CD4-positive, alpha-beta T cell (primary cell): ENCODE results near the gene IL20RA. TPM values are rescaled to one million over a fixed set of nuclear protein-coding genes. Genes with fewer than 3 reads are reported as not detected.
"Not testable (repeated sequence)": the region's sequence is repeated elsewhere in the genome, so short reads cannot be mapped to it uniquely, and the experiment has no call there.

Experiments used
- ATAC-seq: fragments of 200-7000 bp; cut with Tn5 transposase; one replicate; pipeline ENCODE4 v1.10.0; 2022; ENCODE audit warnings: mild to moderate bottlenecking; ENCODE audit not compliant: poor library complexity
- CTCF ChIA-PET: fragments of 350-600 bp; sonication (Branson Sonifier 250); formaldehyde crosslinking; loops from one replicate; lab custom pipeline; 2021; ENCODE audit warnings: antibody characterized with exemption, inconsistent platforms; lab: Charles Lee
- POLR2A ChIA-PET: fragments of 350-600 bp; sonication (Branson Sonifier 250); formaldehyde crosslinking; loops from one replicate; lab custom pipeline; 2021; ENCODE audit warnings: antibody characterized with exemption, inconsistent platforms; lab: Charles Lee
- DNase-seq, 14 experiments: peaks; one replicate each; pipeline ENCODE4 v3.0.0-alpha.2; 2013 to 2020; ENCODE audit warnings: mixed read lengths in 2 of 14
- H3K27ac ChIP-seq, 2 donors: one replicate each; pipeline versions ENCODE4 v1.5.1 to v1.7.0; 2013; ENCODE audit warnings: low read length in 2 of 2, low read depth in 1 of 2, mild to moderate bottlenecking in 1 of 2
- H3K27me3 ChIP-seq, 2 experiments: 1 replicate in 1 of 2; 2 replicates in 1 of 2; pipeline versions ENCODE4 v1.6.1 to v1.7.0; 2013; ENCODE audit warnings: low read length in 2 of 2, control low read depth in 1 of 2, mild to moderate bottlenecking in 1 of 2, moderate library complexity in 1 of 2; ENCODE audit not compliant: insufficient read depth in 2 of 2, control insufficient read depth in 1 of 2
- H3K36me3 ChIP-seq: one replicate; pipeline ENCODE4 v1.6.1; 2013; ENCODE audit warnings: low read length, control low read depth; ENCODE audit not compliant: insufficient read depth
- H3K4me1 ChIP-seq: one replicate; pipeline ENCODE4 v1.6.1; 2013; ENCODE audit warnings: low read length, control low read depth; ENCODE audit not compliant: insufficient read depth
- H3K4me3 ChIP-seq: one replicate; pipeline ENCODE4 v1.5.1; 2013; ENCODE audit warnings: mild to moderate bottlenecking, low read length, moderate library complexity
- H3K9me3 ChIP-seq, 2 experiments: 1 replicate in 1 of 2; 2 replicates in 1 of 2; pipeline versions ENCODE4 v1.6.1 to v1.7.0; 2013; ENCODE audit warnings: low read length in 2 of 2, mild to moderate bottlenecking in 2 of 2, control low read depth in 1 of 2, moderate library complexity in 1 of 2; ENCODE audit not compliant: control insufficient read depth in 1 of 2, insufficient read depth in 1 of 2
- H3K27ac Mint-ChIP-seq: one replicate; pipeline ENCODE4 v1.8.0; 2020; ENCODE audit warnings: mixed read lengths
- H3K27me3 Mint-ChIP-seq: one replicate; pipeline ENCODE4 v1.8.0; 2021; ENCODE audit warnings: mixed read lengths
- H3K36me3 Mint-ChIP-seq: one replicate; pipeline ENCODE4 v1.8.0; 2021; ENCODE audit warnings: low read depth, mixed read lengths
- H3K4me1 Mint-ChIP-seq: one replicate; pipeline ENCODE4 v1.8.0; 2021; ENCODE audit warnings: low read depth, mixed read lengths
- H3K4me3 Mint-ChIP-seq: one replicate; pipeline ENCODE4 v1.8.0; 2020; ENCODE audit warnings: mild to moderate bottlenecking, mixed read lengths
- H3K9me3 Mint-ChIP-seq: one replicate; pipeline ENCODE4 v1.8.0; 2020; ENCODE audit warnings: mixed read lengths
- CTCF ChIP-seq: fragments of 200-600 bp; IDR thresholded peaks from one replicate; pipeline ENCODE4 v1.8.0; 2022; ENCODE audit warnings: antibody characterized with exemption, mild to moderate bottlenecking
- intact Hi-C, 2 experiments: fragments of 100-400 bp; cut with DNase I in 1 of 2; cut with micrococcal nuclease in 1 of 2; formaldehyde crosslinking; loops; one replicate each; pipeline versions ENCODE4 v1.15.1 to v1.9.0; 2023 to 2025; cut with DNase I, micrococcal nuclease
- total RNA-seq, 174 experiments: library from RNA in 2 of 174; stranded (reverse) in 2 of 174; gene quantifications; one replicate each; pipeline ENCODE4 v1.2.3 and lab custom pipeline; 2021 to 2026

Gene IL20RA
- total RNA-seq, 2 experiments from 2014 or later = not detected

GRCh38 chr6:137081997-137082396, 37.2 kb upstream of the IL20RA start:
- Histone ChIP-seq H3K27ac (no peak overlapping the region), H3K27me3 (peaks cover 0 to 6% of the 10 kb centered on the region in 2 experiments), H3K4me1 (no peaks in the 10 kb centered on the region), H3K36me3 (no peaks in the 10 kb centered on the region), H3K9me3 (no peaks in the 10 kb centered on the region), H3K4me3 (no peak overlapping the region)
- H3K9me3 Mint-ChIP-seq = no peaks in the 10 kb centered on the region
- no peaks in the 10 kb centered on the region for H3K36me3 Mint-ChIP-seq
- CTCF ChIA-PET = no interaction called here
- intact Hi-C loops = no loop called here
- POLR2A ChIA-PET = no interaction called here
- peaks cover 16% of the 10 kb centered on the region for H3K27me3 Mint-ChIP-seq
- ATAC-seq = no peak
- no peak overlapping the region for H3K27ac Mint-ChIP-seq
- no peaks in the 10 kb centered on the region for H3K4me1 Mint-ChIP-seq
- no peak for TF ChIP-seq CTCF
- no peak overlapping the region for H3K4me3 Mint-ChIP-seq
- no peak for DNase-seq

- POLR2A ChIA-PET = no interaction called here
- no peak overlapping the region for H3K4me3 Mint-ChIP-seq
Observed at GRCh38 chr6:137080711-137081110, 35.9 kb upstream of the IL20RA start.

GRCh38 chr6:137076277-137077068, 31.7 kb upstream of the IL20RA start:
- H3K4me3 ChIP-seq = no peak overlapping the region
- peak; percentile 69 for TF ChIP-seq CTCF
- no peak overlapping the region for H3K27ac ChIP-seq
- DNase-seq (peak; percentile 11 to 76 (median 32)), ATAC-seq (peak; percentile 72)
- no peak overlapping the region for H3K27ac Mint-ChIP-seq
- intact Hi-C loops = loop anchor here (1.0 to 5.0 kb wide), 3 partner anchors 236 to 565 kb away; no protein-coding TSS in a partner anchor
- H3K9me3 Mint-ChIP-seq = no peaks in the 10 kb centered on the region
- H3K4me1 ChIP-seq = no peaks in the 10 kb centered on the region
- POLR2A ChIA-PET = no interaction called here
- peaks cover 0 to 6% of the 10 kb centered on the region in 2 experiments for H3K27me3 ChIP-seq
- H3K4me3 Mint-ChIP-seq = no peak overlapping the region
- no peaks in the 10 kb centered on the region for H3K36me3 Mint-ChIP-seq
- no peaks in the 10 kb centered on the region for H3K9me3 ChIP-seq
- peaks cover 37% of the 10 kb centered on the region for H3K27me3 Mint-ChIP-seq
- no peaks in the 10 kb centered on the region for H3K36me3 ChIP-seq
- no peaks in the 10 kb centered on the region for H3K4me1 Mint-ChIP-seq
- CTCF ChIA-PET = interaction anchor here (0.8 to 1.2 kb wide), 4 partner anchors 9 to 565 kb away, joined by 3 to 4 read pairs (median 4); no protein-coding TSS in a partner anchor

More at GRCh38 chr6:137080711-137081110, 35.9 kb upstream of the IL20RA start:
- no peak for TF ChIP-seq CTCF
- H3K4me3 ChIP-seq = no peak overlapping the region
- peaks cover 0 to 6% of the 10 kb centered on the region in 2 experiments for H3K27me3 ChIP-seq
- no peak overlapping the region for H3K27ac ChIP-seq
- DNase-seq (no peak), ATAC-seq (no peak)
- CTCF ChIA-PET = interaction anchor here (0.6 kb wide), 1 partner anchor 66 kb away, joined by 3 read pairs; no protein-coding TSS in a partner anchor
- no peaks in the 10 kb centered on the region for H3K4me1 Mint-ChIP-seq
- no peaks in the 10 kb centered on the region for H3K36me3 Mint-ChIP-seq
- H3K9me3 ChIP-seq = no peaks in the 10 kb centered on the region
- no peaks in the 10 kb centered on the region for H3K36me3 ChIP-seq
- intact Hi-C loops = no loop called here
- H3K4me1 ChIP-seq = no peaks in the 10 kb centered on the region
- no peaks in the 10 kb centered on the region for H3K9me3 Mint-ChIP-seq
- peaks cover 10% of the 10 kb centered on the region for H3K27me3 Mint-ChIP-seq
- H3K27ac Mint-ChIP-seq = no peak overlapping the region

GRCh38 chr6:137075790-137076189, 31.0 kb upstream of the IL20RA start:
- H3K9me3 Mint-ChIP-seq, ATAC-seq, H3K9me3 ChIP-seq, H3K4me1 ChIP-seq, H3K36me3 ChIP-seq, H3K4me3 Mint-ChIP-seq, DNase-seq, H3K4me3 ChIP-seq, H3K27ac Mint-ChIP-seq, POLR2A ChIA-PET, H3K27me3 ChIP-seq, H3K27ac ChIP-seq, H3K4me1 Mint-ChIP-seq, H3K36me3 Mint-ChIP-seq: not testable (repeated sequence)
- CTCF ChIA-PET = interaction anchor here (0.8 kb wide), 1 partner anchor 22 kb away, joined by 3 read pairs; no protein-coding TSS in a partner anchor
- intact Hi-C loops = loop anchor here (1.0 to 5.0 kb wide), 3 partner anchors 237 to 566 kb away; no protein-coding TSS in a partner anchor
- peaks cover 44% of the 10 kb centered on the region for H3K27me3 Mint-ChIP-seq
